Lower lobe of right lung (tissue), 2 donors: ENCODE data around the gene HPSE2. TPM values are rescaled to one million over a fixed set of nuclear protein-coding genes. Genes with fewer than 3 reads are reported as not detected.

Source experiments
- ATAC-seq, 2 donors: fragments of 200-7000 bp; cut with Tn5 transposase; one replicate each; pipeline ENCODE4 v1.9.1; 2020 to 2022; ENCODE audit warnings: mild to moderate bottlenecking in 2 of 2, moderate library complexity in 2 of 2
- DNase-seq: peaks from one replicate; pipeline ENCODE4 v3.0.0-alpha.2; 2020
- H3K27ac ChIP-seq: fragments of 200-600 bp; one replicate; pipeline ENCODE4 v1.8.0; 2022
- H3K27me3 ChIP-seq: fragments of 200-600 bp; one replicate; pipeline ENCODE4 v1.8.0; 2022; ENCODE audit warnings: low read depth
- H3K36me3 ChIP-seq: fragments of 200-600 bp; one replicate; pipeline ENCODE4 v1.8.0; 2022; ENCODE audit warnings: mild to moderate bottlenecking
- H3K4me1 ChIP-seq: fragments of 200-600 bp; one replicate; pipeline ENCODE4 v1.8.0; 2022
- H3K4me3 ChIP-seq: fragments of 200-600 bp; one replicate; pipeline ENCODE4 v1.8.0; 2022; ENCODE audit warnings: mild to moderate bottlenecking
- H3K9me3 ChIP-seq: fragments of 200-600 bp; one replicate; pipeline ENCODE4 v1.8.0; 2022
- CTCF ChIP-seq: fragments of 200-600 bp; IDR thresholded peaks from one replicate; pipeline ENCODE4 v1.8.0; 2022; ENCODE audit warnings: antibody characterized with exemption, mild to moderate bottlenecking
- intact Hi-C: fragments of 100-400 bp; cut with DNase I; formaldehyde crosslinking; loops from one replicate; pipeline ENCODE4 v1.11.0; 2022
- total RNA-seq: library from RNA; stranded (reverse); fragmentation: NEBNext Ultra II Directional; extraction: Animal tissue kit (Norgen Biotek cat#: 25700); gene quantifications from one replicate; pipeline ENCODE4 v1.2.1, GENCODE V29; 2021
- donor health status: DM: no; HTN: yes; CAD: no; lungs with severe emphysema.

HPSE2 gene
- total RNA-seq, 1 donor from 2014 or later = 0.77 TPM

GRCh38 chr10:98943681-98944080, 292.0 kb downstream of the HPSE2 start:
- Histone ChIP-seq H3K4me1 (no peaks in the 10 kb centered on the region), H3K4me3 (no peak overlapping the region), H3K36me3 (no peaks in the 10 kb centered on the region), H3K9me3 (no peaks in the 10 kb centered on the region), H3K27ac (no peak overlapping the region), H3K27me3 (no peaks in the 10 kb centered on the region)
- ATAC-seq (no peak), DNase-seq (no peak)
- intact Hi-C loops = no loop called here
- no peak for TF ChIP-seq CTCF

- Histone ChIP-seq H3K36me3 (no peaks in the 10 kb centered on the region), H3K4me3 (no peak overlapping the region), H3K9me3 (peaks cover 6% of the 10 kb centered on the region), H3K27ac (no peak overlapping the region), H3K27me3 (no peaks in the 10 kb centered on the region), H3K4me1 (no peaks in the 10 kb centered on the region)
- no peak for DNase-seq
- no peak for ATAC-seq
- intact Hi-C loops = no loop called here
- no peak for TF ChIP-seq CTCF
Observed at GRCh38 chr10:98929709-98930108, 305.9 kb downstream of the HPSE2 start.

- ATAC-seq = no peak
- TF ChIP-seq CTCF = no peak
- no peak for DNase-seq
Observed at GRCh38 chr10:98925651-98926050, 310.0 kb downstream of the HPSE2 start.

GRCh38 chr10:98924526-98924925, 311.1 kb downstream of the HPSE2 start:
- no peak for ATAC-seq
- no peak for TF ChIP-seq CTCF
- H3K27me3 ChIP-seq = no peaks in the 10 kb centered on the region
- H3K4me1 ChIP-seq = no peaks in the 10 kb centered on the region
- intact Hi-C loops = no loop called here
- H3K36me3 ChIP-seq = no peaks in the 10 kb centered on the region
- no peak overlapping the region for H3K4me3 ChIP-seq
- DNase-seq = no peak
- H3K27ac ChIP-seq = no peak overlapping the region
- H3K9me3 ChIP-seq = no peaks in the 10 kb centered on the region

More at GRCh38 chr10:98925651-98926050, 310.0 kb downstream of the HPSE2 start:
- no peak overlapping the region for H3K27ac ChIP-seq
- H3K36me3 ChIP-seq = no peaks in the 10 kb centered on the region
- no peaks in the 10 kb centered on the region for H3K27me3 ChIP-seq
- intact Hi-C loops = no loop called here
- H3K4me1 ChIP-seq = no peaks in the 10 kb centered on the region
- H3K4me3 ChIP-seq = no peak overlapping the region
- H3K9me3 ChIP-seq = no peaks in the 10 kb centered on the region

- intact Hi-C loops = no loop called here
- H3K4me3 ChIP-seq = no peak overlapping the region
- no peaks in the 10 kb centered on the region for H3K9me3 ChIP-seq
- no peaks in the 10 kb centered on the region for H3K4me1 ChIP-seq
- no peak for TF ChIP-seq CTCF
- H3K36me3 ChIP-seq = no peaks in the 10 kb centered on the region
- no peak for ATAC-seq
- H3K27ac ChIP-seq = no peak overlapping the region
- DNase-seq = no peak
- no peaks in the 10 kb centered on the region for H3K27me3 ChIP-seq
Observed at GRCh38 chr10:98921316-98921715, 314.3 kb downstream of the HPSE2 start.

- Histone ChIP-seq H3K4me1 (no peaks in the 10 kb centered on the region), H3K27ac (no peak overlapping the region), H3K9me3 (no peaks in the 10 kb centered on the region), H3K4me3 (no peak overlapping the region), H3K27me3 (no peaks in the 10 kb centered on the region), H3K36me3 (no peaks in the 10 kb centered on the region)
- TF ChIP-seq CTCF = no peak
- intact Hi-C loops = no loop called here
- ATAC-seq (no peak), DNase-seq (no peak)
Observed at GRCh38 chr10:98920807-98921206, 314.8 kb downstream of the HPSE2 start.
